ENCODE results near the gene PRKCE. TPM values are rescaled to one million over a fixed set of nuclear protein-coding genes. Genes with fewer than 3 reads are reported as not detected.

The PRKCE gene
- total RNA-seq, 1 experiment from 2014 or later = 2.4 TPM

DNA sequence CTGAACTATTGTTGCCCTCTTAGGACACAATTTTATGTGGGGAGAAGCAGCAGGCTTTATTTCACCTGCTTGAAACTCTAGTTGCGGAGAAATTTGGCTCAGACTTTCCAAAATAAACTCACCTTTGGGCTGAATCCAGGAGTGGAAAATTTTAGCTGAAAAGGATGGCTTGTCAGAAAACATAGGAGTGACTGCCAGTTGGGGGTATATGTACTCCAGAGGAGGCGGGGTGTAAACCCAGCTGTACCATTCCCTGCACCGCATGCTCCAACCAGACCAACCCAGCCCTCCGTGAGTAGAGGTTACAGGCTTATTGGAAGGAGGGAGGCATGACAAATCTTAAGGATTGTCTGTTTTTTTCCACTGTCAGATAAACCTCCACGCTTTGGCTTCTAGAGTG is 53.8 kb downstream of the PRKCE start:
- Histone ChIP-seq H3K4me3 (ENCODE audit: low read depth, low read length, poor library complexity, severe bottlenecking) (no peak overlapping the region), H3K36me3 (ENCODE audit: insufficient read depth, low read length, poor library complexity, severe bottlenecking) (no peaks in the 10 kb centered on the region), H3K27ac (ENCODE audit: low read depth, low read length, poor library complexity, severe bottlenecking) (no peak overlapping the region), H3K4me1 (ENCODE audit: insufficient read depth, low read length, poor library complexity, severe bottlenecking) (no peaks in the 10 kb centered on the region), H3K27me3 (replicated peaks; ENCODE audit: insufficient read depth, low read depth, low read length, poor library complexity) (peaks cover 6% of the 10 kb centered on the region), H3K9me3 (ENCODE audit: low read depth, low read length, poor library complexity, severe bottlenecking) (no peaks in the 10 kb centered on the region)
- no TSS peak for BruUV-seq (replicated peaks)
- TF ChIP-seq EZH2 (IDR thresholded peaks at IDR 0.05; ENCODE audit: borderline replicate concordance, low read depth, low read length, poor library complexity, severe bottlenecking) = no peak
- TF ChIP-seq, protein P1, sequence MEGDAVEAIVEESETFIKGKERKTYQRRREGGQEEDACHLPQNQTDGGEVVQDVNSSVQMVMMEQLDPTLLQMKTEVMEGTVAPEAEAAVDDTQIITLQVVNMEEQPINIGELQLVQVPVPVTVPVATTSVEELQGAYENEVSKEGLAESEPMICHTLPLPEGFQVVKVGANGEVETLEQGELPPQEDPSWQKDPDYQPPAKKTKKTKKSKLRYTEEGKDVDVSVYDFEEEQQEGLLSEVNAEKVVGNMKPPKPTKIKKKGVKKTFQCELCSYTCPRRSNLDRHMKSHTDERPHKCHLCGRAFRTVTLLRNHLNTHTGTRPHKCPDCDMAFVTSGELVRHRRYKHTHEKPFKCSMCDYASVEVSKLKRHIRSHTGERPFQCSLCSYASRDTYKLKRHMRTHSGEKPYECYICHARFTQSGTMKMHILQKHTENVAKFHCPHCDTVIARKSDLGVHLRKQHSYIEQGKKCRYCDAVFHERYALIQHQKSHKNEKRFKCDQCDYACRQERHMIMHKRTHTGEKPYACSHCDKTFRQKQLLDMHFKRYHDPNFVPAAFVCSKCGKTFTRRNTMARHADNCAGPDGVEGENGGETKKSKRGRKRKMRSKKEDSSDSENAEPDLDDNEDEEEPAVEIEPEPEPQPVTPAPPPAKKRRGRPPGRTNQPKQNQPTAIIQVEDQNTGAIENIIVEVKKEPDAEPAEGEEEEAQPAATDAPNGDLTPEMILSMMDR (conservative IDR thresholded peaks at IDR 0.05; ENCODE audit: low read depth, low read length) = no peak
- CTCF ChIA-PET = no interaction called here
- no peak for DNase-seq (ENCODE audit: low spot score)
- POLR2A ChIA-PET (ENCODE audit: low non-redundant PET) = no interaction called here
- intact Hi-C loops (cut with micrococcal nuclease; ENCODE audit: unreplicated experiment) = no loop called here

DNA sequence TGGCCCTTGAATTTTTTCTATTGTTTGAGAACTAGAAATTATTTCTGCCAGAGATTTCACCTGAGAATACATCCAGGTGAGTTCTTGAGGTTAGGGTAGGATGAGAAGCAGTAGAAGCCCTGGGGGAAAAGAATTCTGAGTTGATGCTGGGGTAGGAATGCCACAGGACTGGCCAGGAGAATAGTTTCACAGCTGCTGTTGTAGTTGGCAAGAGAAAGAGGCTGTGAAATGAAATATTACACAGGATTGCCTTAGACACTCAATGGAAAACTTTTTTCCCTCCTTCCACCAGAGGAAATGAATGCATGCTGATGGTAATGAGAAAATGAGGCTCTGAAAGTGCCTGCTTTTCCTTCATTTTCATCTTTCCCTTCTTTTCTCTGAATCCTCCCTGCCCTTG is 54.6 kb downstream of the PRKCE start:
- no TSS peak for BruUV-seq (replicated peaks)
- no peaks in the 10 kb centered on the region for H3K4me1 ChIP-seq (ENCODE audit: insufficient read depth, low read length, poor library complexity, severe bottlenecking)
- POLR2A ChIA-PET (ENCODE audit: low non-redundant PET) = no interaction called here
- no peak overlapping the region for H3K4me3 ChIP-seq (ENCODE audit: low read depth, low read length, poor library complexity, severe bottlenecking)
- no peak for DNase-seq (ENCODE audit: low spot score)
- H3K9me3 ChIP-seq (ENCODE audit: low read depth, low read length, poor library complexity, severe bottlenecking) = no peaks in the 10 kb centered on the region
- no peak for TF ChIP-seq EZH2 (IDR thresholded peaks at IDR 0.05; ENCODE audit: borderline replicate concordance, low read depth, low read length, poor library complexity, severe bottlenecking)
- no peaks in the 10 kb centered on the region for H3K36me3 ChIP-seq (ENCODE audit: insufficient read depth, low read length, poor library complexity, severe bottlenecking)
- no peak overlapping the region for H3K27ac ChIP-seq (ENCODE audit: low read depth, low read length, poor library complexity, severe bottlenecking)
- CTCF ChIA-PET = no interaction called here
- peaks cover 6% of the 10 kb centered on the region for H3K27me3 ChIP-seq (replicated peaks; ENCODE audit: insufficient read depth, low read depth, low read length, poor library complexity)
- intact Hi-C loops (cut with micrococcal nuclease; ENCODE audit: unreplicated experiment) = no loop called here

DNA sequence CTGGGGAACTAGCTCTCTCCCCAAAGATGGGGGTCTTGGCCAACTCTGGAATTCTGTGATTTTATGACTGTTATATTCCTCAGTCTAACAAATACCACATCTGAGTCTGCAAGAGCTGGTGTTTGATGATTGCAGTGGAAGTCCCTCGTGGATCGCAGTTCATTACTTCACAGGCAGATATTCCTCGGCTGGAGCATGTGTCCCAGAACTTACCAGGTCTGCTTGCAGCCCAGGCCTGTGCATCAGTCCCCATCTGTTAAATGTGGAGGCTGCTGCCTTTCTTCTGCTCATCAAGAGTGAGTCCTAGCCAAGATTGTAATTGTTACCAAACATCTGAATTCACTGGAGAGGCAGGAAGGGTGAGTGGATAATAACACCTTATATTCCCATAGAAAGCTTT is 55.5 kb downstream of the PRKCE start:
- intact Hi-C loops (cut with micrococcal nuclease; ENCODE audit: unreplicated experiment) = no loop called here
- no peak for DNase-seq (ENCODE audit: low spot score)
- ChIA-PET CTCF (no interaction called here), POLR2A (ENCODE audit: low non-redundant PET) (no interaction called here)
- BruUV-seq (replicated peaks) = no TSS peak
- H3K27me3 ChIP-seq (replicated peaks; ENCODE audit: insufficient read depth, low read depth, low read length, poor library complexity) = peaks cover 6% of the 10 kb centered on the region
- H3K27ac ChIP-seq (ENCODE audit: low read depth, low read length, poor library complexity, severe bottlenecking) = no peak overlapping the region
- no peak overlapping the region for H3K4me3 ChIP-seq (ENCODE audit: low read depth, low read length, poor library complexity, severe bottlenecking)
- H3K36me3 ChIP-seq (ENCODE audit: insufficient read depth, low read length, poor library complexity, severe bottlenecking) = no peaks in the 10 kb centered on the region
- H3K9me3 ChIP-seq (ENCODE audit: low read depth, low read length, poor library complexity, severe bottlenecking) = no peaks in the 10 kb centered on the region
- no peaks in the 10 kb centered on the region for H3K4me1 ChIP-seq (ENCODE audit: insufficient read depth, low read length, poor library complexity, severe bottlenecking)
- TF ChIP-seq, protein P1 (conservative IDR thresholded peaks at IDR 0.05; ENCODE audit: low read depth, low read length) = no peak
- TF ChIP-seq EZH2 (IDR thresholded peaks at IDR 0.05; ENCODE audit: borderline replicate concordance, low read depth, low read length, poor library complexity, severe bottlenecking) = no peak

DNA sequence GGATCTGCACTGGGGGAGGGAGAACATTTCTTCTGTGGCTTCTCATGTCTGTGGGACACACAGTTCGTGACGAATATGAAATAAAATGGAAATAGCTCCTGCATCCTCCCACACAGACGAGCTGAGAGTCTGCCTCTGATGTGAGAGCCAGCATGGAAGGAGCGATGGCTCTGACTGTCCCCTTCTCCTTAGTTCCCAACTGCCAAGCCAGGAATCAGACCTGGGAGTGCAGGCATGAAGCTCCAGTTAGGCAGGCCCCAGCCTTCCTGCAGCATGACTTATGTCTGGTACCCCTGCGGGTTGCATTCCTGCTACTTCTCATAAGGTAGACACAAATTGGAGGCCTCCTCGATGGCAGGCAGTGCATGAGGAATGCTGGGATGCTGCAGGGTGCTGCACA is 56.2 kb downstream of the PRKCE start:
- POLR2A ChIA-PET (ENCODE audit: low non-redundant PET) = no interaction called here
- TF ChIP-seq, protein P1 (conservative IDR thresholded peaks at IDR 0.05; ENCODE audit: low read depth, low read length) = no peak
- no peak for TF ChIP-seq EZH2 (IDR thresholded peaks at IDR 0.05; ENCODE audit: borderline replicate concordance, low read depth, low read length, poor library complexity, severe bottlenecking)
- intact Hi-C loops (cut with micrococcal nuclease; ENCODE audit: unreplicated experiment) = no loop called here
- no peak for DNase-seq (ENCODE audit: low spot score)
- H3K36me3 ChIP-seq (ENCODE audit: insufficient read depth, low read length, poor library complexity, severe bottlenecking) = no peaks in the 10 kb centered on the region
- peaks cover 6% of the 10 kb centered on the region for H3K27me3 ChIP-seq (replicated peaks; ENCODE audit: insufficient read depth, low read depth, low read length, poor library complexity)
- H3K9me3 ChIP-seq (ENCODE audit: low read depth, low read length, poor library complexity, severe bottlenecking) = no peaks in the 10 kb centered on the region
- no peaks in the 10 kb centered on the region for H3K4me1 ChIP-seq (ENCODE audit: insufficient read depth, low read length, poor library complexity, severe bottlenecking)
- no TSS peak for BruUV-seq (replicated peaks)
- CTCF ChIA-PET = no interaction called here
- H3K4me3 ChIP-seq (ENCODE audit: low read depth, low read length, poor library complexity, severe bottlenecking) = no peak overlapping the region
- H3K27ac ChIP-seq (ENCODE audit: low read depth, low read length, poor library complexity, severe bottlenecking) = no peak overlapping the region
